ENCODE results near the gene KLRD1.

The KLRD1 gene

GRCh38 chr12:10361622-10362021 lies 54.0 kb downstream of the KLRD1 start:
- TF ChIP-seq RAD21 (IDR thresholded peaks at IDR 0.05; ENCODE audit: low read depth) (no peak), YY1 (IDR thresholded peaks at IDR 0.05; ENCODE audit: low read depth) (no peak), REST (IDR thresholded peaks at IDR 0.05; ENCODE audit: low read depth) (no peak), CEBPB (IDR thresholded peaks at IDR 0.05) (no peak), TCF12 (IDR thresholded peaks at IDR 0.05; ENCODE audit: low read depth) (no peak), USF1 (IDR thresholded peaks at IDR 0.05) (no peak), TEAD4 (IDR thresholded peaks at IDR 0.05) (no peak), TAF1 (IDR thresholded peaks at IDR 0.05; ENCODE audit: low read depth) (no peak), ZBTB7A (IDR thresholded peaks at IDR 0.05; ENCODE audit: low read depth) (no peak), EP300 (IDR thresholded peaks at IDR 0.05; ENCODE audit: borderline replicate concordance) (no peak), MAX (IDR thresholded peaks at IDR 0.05) (no peak), CREB1 (IDR thresholded peaks at IDR 0.05; ENCODE audit: low read depth) (no peak)

GRCh38 chr12:10362325-10362724 lies 54.7 kb downstream of the KLRD1 start:
- TF ChIP-seq ZBTB7A (IDR thresholded peaks at IDR 0.05; ENCODE audit: low read depth): no peak
- no peak for TF ChIP-seq CREB1 (IDR thresholded peaks at IDR 0.05; ENCODE audit: low read depth)
- TF ChIP-seq RAD21 (IDR thresholded peaks at IDR 0.05; ENCODE audit: low read depth): no peak
- no peak for TF ChIP-seq YY1 (IDR thresholded peaks at IDR 0.05; ENCODE audit: low read depth)
- TF ChIP-seq USF1 (IDR thresholded peaks at IDR 0.05): no peak
- TF ChIP-seq REST (IDR thresholded peaks at IDR 0.05; ENCODE audit: low read depth): no peak
- no peak for TF ChIP-seq MAX (IDR thresholded peaks at IDR 0.05)
- no peak for TF ChIP-seq TCF12 (IDR thresholded peaks at IDR 0.05; ENCODE audit: low read depth)
- no peak for TF ChIP-seq EGR1 (IDR thresholded peaks at IDR 0.05)
- TF ChIP-seq FOXM1 (IDR thresholded peaks at IDR 0.05; ENCODE audit: borderline replicate concordance, low read depth): no peak

- TF ChIP-seq FOXM1 (IDR thresholded peaks at IDR 0.05; ENCODE audit: borderline replicate concordance, low read depth): no peak
- no peak for TF ChIP-seq CEBPB (IDR thresholded peaks at IDR 0.05)
Measured at GRCh38 chr12:10362828-10363657, 55.4 kb downstream of the KLRD1 start.

GRCh38 chr12:10363658-10363913 lies 55.9 kb downstream of the KLRD1 start:
- TF ChIP-seq TAF1 (IDR thresholded peaks at IDR 0.05; ENCODE audit: low read depth) (no peak), FOXM1 (IDR thresholded peaks at IDR 0.05; ENCODE audit: borderline replicate concordance, low read depth) (no peak), ZBTB7A (IDR thresholded peaks at IDR 0.05; ENCODE audit: low read depth) (no peak), USF1 (IDR thresholded peaks at IDR 0.05) (no peak), EGR1 (IDR thresholded peaks at IDR 0.05) (no peak), REST (IDR thresholded peaks at IDR 0.05; ENCODE audit: low read depth) (no peak), CREB1 (IDR thresholded peaks at IDR 0.05; ENCODE audit: low read depth) (no peak), TCF12 (IDR thresholded peaks at IDR 0.05; ENCODE audit: low read depth) (no peak), EP300 (IDR thresholded peaks at IDR 0.05; ENCODE audit: borderline replicate concordance) (no peak)

All from Ishikawa (cell line).